Measurements from ENCODE around the gene FAM53B.

Gene FAM53B

DNA sequence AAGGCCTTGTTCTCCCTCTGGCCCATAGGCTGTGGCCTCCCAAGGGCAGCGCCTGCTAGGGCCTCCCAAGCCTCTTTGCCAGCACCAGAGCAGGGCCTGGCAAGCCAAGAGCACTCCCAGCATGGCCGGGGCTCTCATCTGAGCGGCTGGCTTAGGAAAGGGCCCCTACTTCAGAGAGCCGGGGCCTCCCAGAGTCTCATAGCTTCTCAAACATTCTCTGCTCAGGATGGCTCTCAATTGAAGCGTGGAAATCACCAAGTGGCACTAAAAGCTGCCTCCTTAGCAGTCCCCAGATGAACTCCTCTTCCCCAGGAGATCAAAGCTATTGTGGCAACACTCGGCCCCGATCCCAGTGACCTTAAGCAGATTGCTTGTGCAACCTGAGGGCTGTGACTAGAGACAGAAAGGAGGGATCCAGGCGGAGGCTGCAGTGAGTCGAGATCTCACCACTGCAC, 69.4 kb downstream of the FAM53B start:
- ATAC-seq, result no peak
- no peak for TF ChIP-seq CSRNP3 (CRISPR knock-in tag; IDR thresholded peaks at IDR 0.05)
- no peak for TF ChIP-seq CSDC2 (CRISPR knock-in tag; IDR thresholded peaks at IDR 0.05)
- TF ChIP-seq ZFP30 (CRISPR knock-in tag; IDR thresholded peaks at IDR 0.05), result no peak
- no peak for TF ChIP-seq OSR1 (CRISPR knock-in tag; IDR thresholded peaks at IDR 0.05)
- no peak for TF ChIP-seq ZFP3 (CRISPR knock-in tag; IDR thresholded peaks at IDR 0.05)
- TF ChIP-seq TOX (CRISPR knock-in tag; IDR thresholded peaks at IDR 0.05; ENCODE audit: borderline replicate concordance), result no peak
- TF ChIP-seq, protein P1, sequence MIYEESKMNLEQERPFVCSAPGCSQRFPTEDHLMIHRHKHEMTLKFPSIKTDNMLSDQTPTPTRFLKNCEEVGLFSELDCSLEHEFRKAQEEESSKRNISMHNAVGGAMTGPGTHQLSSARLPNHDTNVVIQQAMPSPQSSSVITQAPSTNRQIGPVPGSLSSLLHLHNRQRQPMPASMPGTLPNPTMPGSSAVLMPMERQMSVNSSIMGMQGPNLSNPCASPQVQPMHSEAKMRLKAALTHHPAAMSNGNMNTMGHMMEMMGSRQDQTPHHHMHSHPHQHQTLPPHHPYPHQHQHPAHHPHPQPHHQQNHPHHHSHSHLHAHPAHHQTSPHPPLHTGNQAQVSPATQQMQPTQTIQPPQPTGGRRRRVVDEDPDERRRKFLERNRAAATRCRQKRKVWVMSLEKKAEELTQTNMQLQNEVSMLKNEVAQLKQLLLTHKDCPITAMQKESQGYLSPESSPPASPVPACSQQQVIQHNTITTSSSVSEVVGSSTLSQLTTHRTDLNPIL (CRISPR knock-in tag; IDR thresholded peaks at IDR 0.05; ENCODE audit: low read depth), result no peak
- TF ChIP-seq, protein P2, sequence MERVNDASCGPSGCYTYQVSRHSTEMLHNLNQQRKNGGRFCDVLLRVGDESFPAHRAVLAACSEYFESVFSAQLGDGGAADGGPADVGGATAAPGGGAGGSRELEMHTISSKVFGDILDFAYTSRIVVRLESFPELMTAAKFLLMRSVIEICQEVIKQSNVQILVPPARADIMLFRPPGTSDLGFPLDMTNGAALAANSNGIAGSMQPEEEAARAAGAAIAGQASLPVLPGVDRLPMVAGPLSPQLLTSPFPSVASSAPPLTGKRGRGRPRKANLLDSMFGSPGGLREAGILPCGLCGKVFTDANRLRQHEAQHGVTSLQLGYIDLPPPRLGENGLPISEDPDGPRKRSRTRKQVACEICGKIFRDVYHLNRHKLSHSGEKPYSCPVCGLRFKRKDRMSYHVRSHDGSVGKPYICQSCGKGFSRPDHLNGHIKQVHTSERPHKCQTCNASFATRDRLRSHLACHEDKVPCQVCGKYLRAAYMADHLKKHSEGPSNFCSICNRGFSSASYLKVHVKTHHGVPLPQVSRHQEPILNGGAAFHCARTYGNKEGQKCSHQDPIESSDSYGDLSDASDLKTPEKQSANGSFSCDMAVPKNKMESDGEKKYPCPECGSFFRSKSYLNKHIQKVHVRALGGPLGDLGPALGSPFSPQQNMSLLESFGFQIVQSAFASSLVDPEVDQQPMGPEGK (CRISPR knock-in tag; IDR thresholded peaks at IDR 0.05; ENCODE audit: borderline replicate concordance), result no peak
- TF ChIP-seq ARNTL (CRISPR knock-in tag; IDR thresholded peaks at IDR 0.05; ENCODE audit: borderline replicate concordance, low read depth), result no peak

- no peak for ATAC-seq
- TF ChIP-seq ZNF565 (CRISPR knock-in tag; conservative IDR thresholded peaks at IDR 0.05; ENCODE audit: low read depth), result no peak
- no peak for TF ChIP-seq RARB (CRISPR knock-in tag; IDR thresholded peaks at IDR 0.05)
- TF ChIP-seq, protein P1 (CRISPR knock-in tag; IDR thresholded peaks at IDR 0.05; ENCODE audit: low read depth), result no peak
- no peak for TF ChIP-seq ZNF70 (CRISPR knock-in tag; IDR thresholded peaks at IDR 0.05)
- no peak for TF ChIP-seq PPARA (CRISPR knock-in tag; IDR thresholded peaks at IDR 0.05; ENCODE audit: borderline replicate concordance)
- TF ChIP-seq SNAI2 (CRISPR knock-in tag; IDR thresholded peaks at IDR 0.05), result no peak
- no peak for TF ChIP-seq ESRRG (CRISPR knock-in tag; IDR thresholded peaks at IDR 0.05)
- TF ChIP-seq ZNF8 (CRISPR knock-in tag; IDR thresholded peaks at IDR 0.05), result no peak
- no peak for TF ChIP-seq ZFP3 (CRISPR knock-in tag; IDR thresholded peaks at IDR 0.05)
- TF ChIP-seq GLIS3 (CRISPR knock-in tag; IDR thresholded peaks at IDR 0.05), result no peak
These were observed 72.0 kb downstream of the FAM53B start for GRCh38 chr10:124672181-124672638.

DNA sequence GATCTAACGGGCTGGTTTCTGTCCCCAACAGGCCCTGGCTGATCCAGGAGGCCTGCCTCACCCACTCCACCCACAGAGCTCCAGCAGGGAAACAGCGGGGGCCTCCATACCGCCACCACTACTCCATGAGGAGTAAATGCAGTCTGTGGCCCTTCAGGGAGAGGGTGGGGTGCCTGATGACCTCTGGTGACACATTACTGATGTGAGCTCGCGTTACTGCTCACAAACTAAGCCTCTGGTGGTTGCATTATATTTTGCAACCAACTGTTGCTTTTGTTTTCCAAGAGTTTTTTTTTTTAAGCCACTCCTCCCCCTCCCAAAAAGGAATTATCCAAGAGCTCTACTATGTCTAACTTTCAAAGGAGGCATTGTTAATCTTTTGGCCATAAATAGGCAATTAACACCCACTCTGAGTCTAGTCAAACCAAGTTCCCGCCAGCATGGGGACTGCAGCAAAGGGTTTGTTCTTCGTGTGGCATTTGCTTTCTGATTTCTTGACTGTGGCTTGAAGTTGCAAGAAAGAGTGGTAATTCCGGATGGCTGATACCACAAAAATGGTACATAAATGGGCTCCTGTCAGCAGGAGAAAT, 72.6 kb downstream of the FAM53B start:
- TF ChIP-seq, protein P3, sequence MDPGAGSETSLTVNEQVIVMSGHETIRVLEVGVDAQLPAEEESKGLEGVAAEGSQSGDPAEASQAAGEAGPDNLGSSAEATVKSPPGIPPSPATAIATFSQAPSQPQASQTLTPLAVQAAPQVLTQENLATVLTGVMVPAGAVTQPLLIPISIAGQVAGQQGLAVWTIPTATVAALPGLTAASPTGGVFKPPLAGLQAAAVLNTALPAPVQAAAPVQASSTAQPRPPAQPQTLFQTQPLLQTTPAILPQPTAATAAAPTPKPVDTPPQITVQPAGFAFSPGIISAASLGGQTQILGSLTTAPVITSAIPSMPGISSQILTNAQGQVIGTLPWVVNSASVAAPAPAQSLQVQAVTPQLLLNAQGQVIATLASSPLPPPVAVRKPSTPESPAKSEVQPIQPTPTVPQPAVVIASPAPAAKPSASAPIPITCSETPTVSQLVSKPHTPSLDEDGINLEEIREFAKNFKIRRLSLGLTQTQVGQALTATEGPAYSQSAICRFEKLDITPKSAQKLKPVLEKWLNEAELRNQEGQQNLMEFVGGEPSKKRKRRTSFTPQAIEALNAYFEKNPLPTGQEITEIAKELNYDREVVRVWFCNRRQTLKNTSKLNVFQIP (CRISPR knock-in tag; IDR thresholded peaks at IDR 0.05; ENCODE audit: borderline replicate concordance, low read depth), result no peak
- TF ChIP-seq BACH2 (CRISPR knock-in tag; IDR thresholded peaks at IDR 0.05; ENCODE audit: borderline replicate concordance) (no peak), OSR1 (CRISPR knock-in tag; IDR thresholded peaks at IDR 0.05) (no peak), ZNF8 (CRISPR knock-in tag; IDR thresholded peaks at IDR 0.05) (no peak), ISL1 (CRISPR knock-in tag; IDR thresholded peaks at IDR 0.05) (no peak), ZNF565 (CRISPR knock-in tag; conservative IDR thresholded peaks at IDR 0.05; ENCODE audit: low read depth) (no peak), TOX (CRISPR knock-in tag; IDR thresholded peaks at IDR 0.05; ENCODE audit: borderline replicate concordance) (no peak), GLIS3 (CRISPR knock-in tag; IDR thresholded peaks at IDR 0.05) (no peak), ESRRG (CRISPR knock-in tag; IDR thresholded peaks at IDR 0.05) (no peak), RARB (CRISPR knock-in tag; IDR thresholded peaks at IDR 0.05) (no peak), CSDC2 (CRISPR knock-in tag; IDR thresholded peaks at IDR 0.05) (no peak), ZFP30 (CRISPR knock-in tag; IDR thresholded peaks at IDR 0.05) (no peak), SNAI2 (CRISPR knock-in tag; IDR thresholded peaks at IDR 0.05) (no peak), ZNF70 (CRISPR knock-in tag; IDR thresholded peaks at IDR 0.05) (no peak)
- TF ChIP-seq, protein P1 (CRISPR knock-in tag; IDR thresholded peaks at IDR 0.05; ENCODE audit: low read depth), result no peak
- ATAC-seq, result peak; percentile 50; the same call in 2 of the 3 replicates

Data from SK-N-SH treated with all-trans-retinoic acid at 6 μM for 48 hours (cell line).